ENCODE data around the gene MED15. TPM values are rescaled to one million over a fixed set of nuclear protein-coding genes. Genes with fewer than 3 reads are reported as not detected.
"Not testable (repeated sequence)": the region's sequence is repeated elsewhere in the genome, so short reads cannot be mapped to it uniquely, and the experiment has no call there.

Gene MED15
- total RNA-seq, 1 donor from 2014 or later: 111 TPM

GRCh38 chr22:20479612-20480196, 27.7 kb upstream of the MED15 start:
- Mint-ChIP-seq H3K27me3 (ENCODE audit: low read depth) (no peaks in the 10 kb centered on the region), H3K27ac (ENCODE audit: unreplicated experiment) (no peak overlapping the region), H3K36me3 (ENCODE audit: low read depth) (peaks cover 9% of the 10 kb centered on the region), H3K9me3 (ENCODE audit: low read depth) (peaks cover 6% of the 10 kb centered on the region), H3K4me1 (ENCODE audit: low read depth) (peaks cover 27% of the 10 kb centered on the region), H3K4me3 (ENCODE audit: unreplicated experiment) (no peak overlapping the region)
- no peak for DNase-seq (ENCODE audit: low spot score)
- no peak for TF ChIP-seq CTCF (IDR thresholded peaks at IDR 0.05)

- peaks cover 19% of the 10 kb centered on the region for H3K36me3 Mint-ChIP-seq (ENCODE audit: low read depth)
- H3K27me3 Mint-ChIP-seq (ENCODE audit: low read depth); H3K4me1 Mint-ChIP-seq (ENCODE audit: low read depth); H3K27ac Mint-ChIP-seq (ENCODE audit: unreplicated experiment); H3K4me3 Mint-ChIP-seq (ENCODE audit: unreplicated experiment); H3K9me3 Mint-ChIP-seq (ENCODE audit: low read depth); DNase-seq (ENCODE audit: low spot score): not testable (repeated sequence)
These were observed 24.3 kb upstream of the MED15 start for GRCh38 chr22:20483143-20483506.

- no peak for TF ChIP-seq CTCF (IDR thresholded peaks at IDR 0.05)
- Mint-ChIP-seq H3K9me3 (ENCODE audit: low read depth) (peaks cover 6% of the 10 kb centered on the region), H3K4me1 (ENCODE audit: low read depth) (peaks cover 9% of the 10 kb centered on the region), H3K36me3 (ENCODE audit: low read depth) (peaks cover 20% of the 10 kb centered on the region), H3K4me3 (ENCODE audit: unreplicated experiment) (no peak overlapping the region), H3K27ac (ENCODE audit: unreplicated experiment) (no peak overlapping the region), H3K27me3 (ENCODE audit: low read depth) (no peaks in the 10 kb centered on the region)
- no peak for DNase-seq (ENCODE audit: low spot score)
These were observed 23.6 kb upstream of the MED15 start for GRCh38 chr22:20483771-20484170.

GRCh38 chr22:20484948-20485683, 22.3 kb upstream of the MED15 start:
- H3K27me3 Mint-ChIP-seq (ENCODE audit: low read depth): no peaks in the 10 kb centered on the region
- TF ChIP-seq CTCF (IDR thresholded peaks at IDR 0.05): no peak
- H3K27ac Mint-ChIP-seq (ENCODE audit: unreplicated experiment): no peak overlapping the region
- peaks cover 10% of the 10 kb centered on the region for H3K4me1 Mint-ChIP-seq (ENCODE audit: low read depth)
- H3K36me3 Mint-ChIP-seq (ENCODE audit: low read depth): peaks cover 16% of the 10 kb centered on the region
- no peak overlapping the region for H3K4me3 Mint-ChIP-seq (ENCODE audit: unreplicated experiment)
- no peak for DNase-seq (ENCODE audit: low spot score)
- peaks cover under 1% of the 10 kb centered on the region for H3K9me3 Mint-ChIP-seq (ENCODE audit: low read depth)

GRCh38 chr22:20486229-20486628, 21.2 kb upstream of the MED15 start:
- peaks cover 13% of the 10 kb centered on the region for H3K4me1 Mint-ChIP-seq (ENCODE audit: low read depth)
- peaks cover 15% of the 10 kb centered on the region for H3K36me3 Mint-ChIP-seq (ENCODE audit: low read depth)
- no peaks in the 10 kb centered on the region for H3K9me3 Mint-ChIP-seq (ENCODE audit: low read depth)
- H3K4me3 Mint-ChIP-seq (ENCODE audit: unreplicated experiment): no peak overlapping the region
- H3K27ac Mint-ChIP-seq (ENCODE audit: unreplicated experiment): peak overlapping the region; percentile 10
- no peak for DNase-seq (ENCODE audit: low spot score)
- H3K27me3 Mint-ChIP-seq (ENCODE audit: low read depth): no peaks in the 10 kb centered on the region
- no peak for TF ChIP-seq CTCF (IDR thresholded peaks at IDR 0.05)

GRCh38 chr22:20487715-20488114, 19.7 kb upstream of the MED15 start:
- H3K4me3 Mint-ChIP-seq (ENCODE audit: unreplicated experiment): no peak overlapping the region
- peaks cover 15% of the 10 kb centered on the region for H3K36me3 Mint-ChIP-seq (ENCODE audit: low read depth)
- H3K4me1 Mint-ChIP-seq (ENCODE audit: low read depth): peaks cover 19% of the 10 kb centered on the region
- no peak for DNase-seq (ENCODE audit: low spot score)
- no peaks in the 10 kb centered on the region for H3K9me3 Mint-ChIP-seq (ENCODE audit: low read depth)
- H3K27me3 Mint-ChIP-seq (ENCODE audit: low read depth): no peaks in the 10 kb centered on the region
- no peak overlapping the region for H3K27ac Mint-ChIP-seq (ENCODE audit: unreplicated experiment)
- no peak for TF ChIP-seq CTCF (IDR thresholded peaks at IDR 0.05)
